GM19438 (cell line): ENCODE results near the gene LRRC28.
"Not testable (repeated sequence)": the region's sequence is repeated elsewhere in the genome, so short reads cannot be mapped to it uniquely, and the experiment has no call there.

Experiments used
- ATAC-seq: cut with Tn5 transposase; IDR thresholded peaks from one replicate; pipeline ENCODE4 v1.9.1; 2021; ENCODE audit warnings: low read depth; ENCODE audit not compliant: unreplicated experiment

Gene LRRC28

GRCh38 chr15:99385865-99386264, 134.6 kb downstream of the LRRC28 start:
- ATAC-seq, result no peak

GRCh38 chr15:99386391-99386790, 135.1 kb downstream of the LRRC28 start:
- no peak for ATAC-seq

- no peak for ATAC-seq
These were observed 136.3 kb downstream of the LRRC28 start for GRCh38 chr15:99387421-99388168.

GRCh38 chr15:99390667-99391066, 139.4 kb downstream of the LRRC28 start:
- ATAC-seq, result no peak

- no peak for ATAC-seq
These were observed 142.4 kb downstream of the LRRC28 start for GRCh38 chr15:99393641-99394040.

GRCh38 chr15:99396375-99396774, 145.1 kb downstream of the LRRC28 start:
- ATAC-seq, result no peak

GRCh38 chr15:99399061-99399460, 147.8 kb downstream of the LRRC28 start:
- ATAC-seq, result no peak

- no peak for ATAC-seq
These were observed 148.3 kb downstream of the LRRC28 start for GRCh38 chr15:99399618-99400017.

GRCh38 chr15:99401216-99401615, 149.9 kb downstream of the LRRC28 start:
- ATAC-seq, result not testable (repeated sequence)

- no peak for ATAC-seq
These were observed 150.9 kb downstream of the LRRC28 start for GRCh38 chr15:99402014-99402729.

- no peak for ATAC-seq
These were observed 152.3 kb downstream of the LRRC28 start for GRCh38 chr15:99403597-99403996.

GRCh38 chr15:99404454-99404853, 153.2 kb downstream of the LRRC28 start:
- no peak for ATAC-seq

- ATAC-seq, result no peak
These were observed 154.8 kb downstream of the LRRC28 start for GRCh38 chr15:99406120-99406519.

- no peak for ATAC-seq
These were observed 155.6 kb downstream of the LRRC28 start for GRCh38 chr15:99406716-99407487.

- ATAC-seq, result no peak
These were observed 156.4 kb downstream of the LRRC28 start for GRCh38 chr15:99407716-99408115.

GRCh38 chr15:99408236-99409096, 157.2 kb downstream of the LRRC28 start:
- ATAC-seq, result no peak

- ATAC-seq, result peak; percentile 85
These were observed 157.8 kb downstream of the LRRC28 start for GRCh38 chr15:99409097-99409473.

GRCh38 chr15:99409560-99409959, 158.3 kb downstream of the LRRC28 start:
- ATAC-seq, result no peak

- no peak for ATAC-seq
These were observed 159.2 kb downstream of the LRRC28 start for GRCh38 chr15:99410477-99410876.

GRCh38 chr15:99411234-99411633, 160.0 kb downstream of the LRRC28 start:
- ATAC-seq, result no peak
